Natural killer cell (primary cell): Measurements from ENCODE around the gene CLDN5. TPM values are rescaled to one million over a fixed set of nuclear protein-coding genes. Genes with fewer than 3 reads are reported as not detected.

ENCODE experiments used
- ATAC-seq, 3 donors: fragments of 150-1000 bp in 2 of 3; fragments of 200-7000 bp in 1 of 3; cut with Tn5 transposase; 1 replicate in 1 of 3; 2 replicates in 2 of 3; pipeline ENCODE4 v1.10.0; 2021; ENCODE audit warnings: mild to moderate bottlenecking in 2 of 3, moderate library complexity in 2 of 3
- DNase-seq, 2 donors: peaks; one replicate each; pipeline versions ENCODE4 v3.0.0 to v3.0.0-alpha.2; 2013 to 2021; ENCODE audit warnings: mixed read lengths in 1 of 2
- H3K27ac ChIP-seq: one replicate; pipeline ENCODE4 v1.5.1; 2013; ENCODE audit warnings: mild to moderate bottlenecking, low read length
- H3K27me3 ChIP-seq: one replicate; pipeline ENCODE4 v1.6.1; 2013; ENCODE audit warnings: low read length; ENCODE audit not compliant: control insufficient read depth, insufficient read depth
- H3K36me3 ChIP-seq: one replicate; pipeline ENCODE4 v1.6.1; 2013; ENCODE audit warnings: low read length; ENCODE audit not compliant: control insufficient read depth, insufficient read depth
- H3K4me1 ChIP-seq: one replicate; pipeline ENCODE4 v1.6.1; 2013; ENCODE audit warnings: low read length; ENCODE audit not compliant: control insufficient read depth, insufficient read depth
- H3K4me3 ChIP-seq: one replicate; pipeline ENCODE4 v1.5.1; 2013; ENCODE audit warnings: low read length
- H3K9me3 ChIP-seq: one replicate; pipeline ENCODE4 v1.6.1; 2013; ENCODE audit warnings: low read length; ENCODE audit not compliant: control insufficient read depth, insufficient read depth
- H3K27ac Mint-ChIP-seq, 2 donors: one replicate each; pipeline ENCODE4 v1.8.0; 2022; ENCODE audit warnings: mild to moderate bottlenecking in 2 of 2, mixed read lengths in 2 of 2, moderate library complexity in 1 of 2
- H3K27me3 Mint-ChIP-seq, 2 donors: one replicate each; pipeline ENCODE4 v1.8.0; 2022; ENCODE audit warnings: low read depth in 2 of 2, mixed read lengths in 2 of 2
- H3K36me3 Mint-ChIP-seq: one replicate; pipeline ENCODE4 v1.8.0; 2022; ENCODE audit warnings: mixed read lengths
- H3K4me1 Mint-ChIP-seq, 2 donors: one replicate each; pipeline ENCODE4 v1.8.0; 2022; ENCODE audit warnings: mixed read lengths in 2 of 2
- H3K4me3 Mint-ChIP-seq: one replicate; pipeline ENCODE4 v1.8.0; 2022; ENCODE audit warnings: mild to moderate bottlenecking, moderate library complexity, mixed read lengths
- H3K9me3 Mint-ChIP-seq, 2 donors: one replicate each; pipeline ENCODE4 v1.8.0; 2022; ENCODE audit warnings: mixed read lengths in 2 of 2
- CTCF ChIP-seq: fragments of 200-600 bp; IDR thresholded peaks from one replicate; pipeline ENCODE4 v1.8.0; 2022; ENCODE audit warnings: antibody characterized with exemption
- WGBS: methylation state at CpG from one replicate; pipeline ENCODE4 v1.1.7; 2013; ENCODE audit warnings: missing lambda C conversion rate; ENCODE audit not compliant: insufficient coverage; 5-methylcytosine and 5-hydroxymethylcytosine counted together
- intact Hi-C: fragments of 100-400 bp; cut with micrococcal nuclease; formaldehyde crosslinking; loops from one replicate; pipeline ENCODE4 v1.14.2; 2022
- total RNA-seq, 4 donors: library from RNA; stranded (reverse); fragments of 120-200 nt in 1 of 4; gene quantifications; one replicate each; pipeline versions ENCODE4 v1.2.3 to v1.2.4, GENCODE V29; 2013 to 2022

Gene CLDN5
- total RNA-seq, 3 donors from 2014 or later (not counting 1 experiment from before 2014, with no cell fraction given), result 1.3 to 1.7 TPM; not detected in 1

GRCh38 chr22:19516378-19517170 lies 7.6 kb downstream of the CLDN5 start:
- Mint-ChIP-seq H3K4me1 (no peaks in the 10 kb centered on the region), H3K36me3 (no peaks in the 10 kb centered on the region), H3K27me3 (no peaks in the 10 kb centered on the region), H3K9me3 (no peaks in the 10 kb centered on the region), H3K27ac (no peak overlapping the region), H3K4me3 (no peak overlapping the region)
- no peaks in the 10 kb centered on the region for H3K4me1 ChIP-seq
- no peaks in the 10 kb centered on the region for H3K36me3 ChIP-seq
- intact Hi-C loops, result no loop called here
- H3K4me3 ChIP-seq, result no peak overlapping the region
- ATAC-seq, result no peak
- no peak for TF ChIP-seq CTCF
- no peaks in the 10 kb centered on the region for H3K9me3 ChIP-seq
- H3K27ac ChIP-seq, result no peak overlapping the region
- WGBS, result 97% methylated on average over 19 of the region's 19 CpGs
- no peaks in the 10 kb centered on the region for H3K27me3 ChIP-seq
- DNase-seq, result no peak

DNA sequence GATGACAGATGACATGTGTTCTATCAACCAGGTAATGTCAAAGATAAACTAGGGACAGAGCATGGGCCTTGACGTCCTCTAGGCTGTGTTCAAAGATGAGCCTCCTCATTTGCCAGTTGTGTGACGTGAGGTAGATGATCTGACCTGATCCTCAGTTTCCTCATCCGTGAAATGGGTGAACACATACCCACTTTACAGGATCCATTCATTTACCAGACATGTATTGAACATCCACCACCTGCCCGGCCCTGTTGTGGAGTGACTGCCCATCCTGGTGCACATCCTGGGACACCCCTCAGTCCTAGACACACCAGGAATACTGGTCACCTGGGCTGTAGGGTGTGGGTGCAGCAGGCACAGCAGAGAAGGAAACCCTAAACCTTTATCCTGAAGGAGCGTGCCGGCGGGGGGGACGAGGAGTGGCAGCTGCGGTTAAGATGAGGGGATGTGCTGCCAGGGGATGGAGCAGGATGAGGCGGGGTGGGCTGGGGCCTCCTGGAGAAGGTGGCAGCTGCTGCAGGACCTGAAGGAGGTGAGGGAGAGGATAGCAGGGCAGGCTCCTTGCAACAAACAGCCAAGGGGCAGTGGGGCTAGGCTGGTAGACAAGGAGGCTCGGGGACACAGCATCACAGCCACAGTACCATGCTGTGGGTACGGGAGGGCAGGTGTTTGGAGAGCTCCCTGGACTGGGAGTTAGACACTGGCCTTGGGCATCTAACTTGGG lies 8.4 kb downstream of the CLDN5 start:
- 99% methylated on average over 12 of the region's 12 CpGs for WGBS
- no peak for TF ChIP-seq CTCF
- H3K27ac ChIP-seq, result no peak overlapping the region
- no peaks in the 10 kb centered on the region for H3K4me1 ChIP-seq
- ATAC-seq (no peak), DNase-seq (no peak)
- no peaks in the 10 kb centered on the region for H3K36me3 ChIP-seq
- H3K9me3 ChIP-seq, result no peaks in the 10 kb centered on the region
- Mint-ChIP-seq H3K4me1 (no peaks in the 10 kb centered on the region), H3K4me3 (no peak overlapping the region), H3K36me3 (no peaks in the 10 kb centered on the region), H3K9me3 (no peaks in the 10 kb centered on the region), H3K27ac (no peak overlapping the region), H3K27me3 (no peaks in the 10 kb centered on the region)
- no peak overlapping the region for H3K4me3 ChIP-seq
- intact Hi-C loops, result no loop called here
- H3K27me3 ChIP-seq, result no peaks in the 10 kb centered on the region

DNA sequence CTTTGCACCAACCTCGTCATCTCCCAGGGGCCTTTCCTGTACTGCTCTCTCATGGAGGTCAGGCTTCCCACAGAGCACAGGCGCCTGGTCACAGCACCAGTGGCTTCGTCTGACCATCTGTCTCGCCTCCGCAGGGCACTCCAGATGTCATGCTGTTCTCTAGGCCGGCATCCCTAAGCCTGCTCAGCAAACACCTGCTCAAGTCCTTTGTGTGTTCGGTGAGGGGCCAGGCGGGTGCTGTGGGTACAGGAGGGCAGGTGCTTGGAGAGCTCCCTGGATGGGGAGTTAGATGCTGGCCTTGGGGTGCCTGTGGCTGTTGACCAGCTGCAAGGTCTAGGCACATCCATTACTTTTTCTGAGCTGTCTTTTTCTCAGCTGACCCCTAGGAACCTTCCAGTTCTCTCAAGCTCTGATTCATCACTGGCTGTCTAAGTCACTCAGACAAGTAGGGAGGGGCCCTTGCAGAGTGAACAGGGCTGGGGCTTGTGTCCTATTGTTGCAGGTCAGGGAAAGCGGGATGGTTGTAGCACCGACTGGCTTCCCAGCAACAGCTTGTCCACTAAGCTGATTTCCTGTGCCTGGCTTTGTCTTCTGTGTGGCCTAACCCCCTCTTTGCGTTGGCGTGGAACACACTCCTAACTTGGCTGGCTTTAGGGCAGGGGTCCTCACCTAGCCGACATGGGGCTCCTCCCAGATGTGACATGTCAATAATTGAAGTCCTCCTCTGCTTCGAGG lies 9.2 kb downstream of the CLDN5 start:
- H3K4me3 ChIP-seq, result no peak overlapping the region
- H3K27ac ChIP-seq, result no peak overlapping the region
- Mint-ChIP-seq H3K4me3 (no peak overlapping the region), H3K36me3 (no peaks in the 10 kb centered on the region), H3K27ac (no peak overlapping the region), H3K9me3 (no peaks in the 10 kb centered on the region), H3K27me3 (no peaks in the 10 kb centered on the region), H3K4me1 (no peaks in the 10 kb centered on the region)
- no peaks in the 10 kb centered on the region for H3K36me3 ChIP-seq
- 95% methylated on average over 14 of the region's 14 CpGs for WGBS
- no peaks in the 10 kb centered on the region for H3K9me3 ChIP-seq
- no peaks in the 10 kb centered on the region for H3K4me1 ChIP-seq
- no peak for ATAC-seq
- DNase-seq, result no peak
- intact Hi-C loops, result no loop called here
- no peak for TF ChIP-seq CTCF
- no peaks in the 10 kb centered on the region for H3K27me3 ChIP-seq
